Measurements from ENCODE around the gene DCAF15. TPM values are rescaled to one million over a fixed set of nuclear protein-coding genes. Genes with fewer than 3 reads are reported as not detected.

Gene DCAF15
- total RNA-seq, 1 donor from 2014 or later, result 6.3 TPM

DNA sequence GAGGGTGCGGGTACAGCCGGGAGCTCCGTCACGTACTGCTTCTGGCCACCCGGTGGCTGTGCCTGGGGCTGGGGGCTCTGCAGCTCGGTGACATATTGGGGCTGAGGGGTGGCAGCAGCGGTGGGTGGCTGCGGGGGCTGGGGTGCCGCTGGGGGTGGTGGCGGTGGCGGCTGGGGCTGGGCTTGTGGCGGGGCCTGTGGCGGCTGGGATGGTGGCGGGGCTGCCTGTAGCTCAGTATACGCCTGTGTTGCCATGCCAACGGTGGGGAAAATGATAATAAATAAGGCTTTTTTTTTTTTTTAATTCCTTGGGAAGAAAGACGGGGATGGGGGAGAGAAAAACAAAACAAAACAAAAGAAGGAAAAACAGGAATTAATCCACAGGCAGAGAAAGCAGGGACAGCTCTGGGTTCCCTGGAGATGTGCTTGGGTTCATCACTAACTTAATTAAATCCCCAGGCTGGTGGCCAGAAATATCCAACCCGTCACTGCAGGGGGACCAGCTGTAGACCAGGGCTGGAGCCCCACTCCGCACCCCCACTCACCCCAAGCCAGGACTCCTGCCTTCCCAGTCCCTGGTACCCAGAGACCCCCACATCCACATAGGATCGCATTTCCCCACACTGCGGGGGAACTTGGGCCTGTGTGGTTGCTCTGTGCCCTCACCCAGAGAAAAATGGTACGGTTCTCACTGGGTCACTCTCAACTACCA, 41.4 kb downstream of the DCAF15 start:
- no peak for TF ChIP-seq CTCF (IDR thresholded peaks at IDR 0.05; ENCODE audit: insufficient read depth, low read length, severe bottlenecking)
- Histone ChIP-seq H3K27me3 (ENCODE audit: control insufficient read depth, insufficient read depth, low read length) (no peaks in the 10 kb centered on the region), H3K4me3 (ENCODE audit: low read depth, low read length) (no peak overlapping the region), H3K36me3 (ENCODE audit: control insufficient read depth, insufficient read depth, low read length) (peaks cover 10% of the 10 kb centered on the region)
- FAIRE-seq (no peak), DNase-seq (ENCODE audit: low read depth) (no peak)

DNA sequence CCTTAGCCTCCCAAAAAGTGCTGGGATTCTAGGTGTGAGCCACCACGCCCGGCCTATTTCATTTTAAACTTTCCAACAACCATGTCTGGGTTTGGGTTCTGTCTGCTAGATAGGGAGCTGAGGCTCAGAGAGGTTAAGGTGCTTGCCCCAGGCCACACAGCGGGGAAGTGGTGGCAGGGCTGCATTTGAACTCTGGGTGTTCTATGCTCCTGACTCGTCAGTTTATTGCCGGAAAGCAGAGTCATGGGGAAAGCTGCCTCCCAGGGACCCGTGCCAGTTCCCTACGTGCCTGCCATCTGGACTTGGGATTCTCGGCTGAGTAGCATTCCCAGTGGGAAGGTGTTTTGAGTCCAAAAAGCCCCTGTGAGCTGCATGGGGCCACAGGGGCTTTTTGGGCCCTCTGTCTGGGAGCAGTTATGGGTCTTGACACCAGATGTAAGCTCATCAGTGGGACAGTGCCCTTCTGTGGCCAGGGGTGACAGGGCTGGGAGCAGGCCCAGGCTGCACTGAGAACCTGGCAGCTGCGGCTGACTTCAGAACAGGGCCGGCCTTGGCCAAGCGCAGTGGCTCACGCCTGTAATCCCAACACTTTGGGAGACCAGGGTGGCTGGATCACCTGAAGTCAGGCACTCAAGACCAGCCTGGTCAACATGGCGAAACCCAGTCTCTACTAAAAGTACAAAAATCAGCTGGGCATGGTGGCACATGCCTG, 42.9 kb downstream of the DCAF15 start:
- DNase-seq (ENCODE audit: low read depth), result no peak
- peaks cover 10% of the 10 kb centered on the region for H3K36me3 ChIP-seq (ENCODE audit: control insufficient read depth, insufficient read depth, low read length)
- H3K27me3 ChIP-seq (ENCODE audit: control insufficient read depth, insufficient read depth, low read length), result no peaks in the 10 kb centered on the region
- FAIRE-seq, result no peak
- no peak for TF ChIP-seq CTCF (IDR thresholded peaks at IDR 0.05; ENCODE audit: insufficient read depth, low read length, severe bottlenecking)
- H3K4me3 ChIP-seq (ENCODE audit: low read depth, low read length), result no peak overlapping the region

DNA sequence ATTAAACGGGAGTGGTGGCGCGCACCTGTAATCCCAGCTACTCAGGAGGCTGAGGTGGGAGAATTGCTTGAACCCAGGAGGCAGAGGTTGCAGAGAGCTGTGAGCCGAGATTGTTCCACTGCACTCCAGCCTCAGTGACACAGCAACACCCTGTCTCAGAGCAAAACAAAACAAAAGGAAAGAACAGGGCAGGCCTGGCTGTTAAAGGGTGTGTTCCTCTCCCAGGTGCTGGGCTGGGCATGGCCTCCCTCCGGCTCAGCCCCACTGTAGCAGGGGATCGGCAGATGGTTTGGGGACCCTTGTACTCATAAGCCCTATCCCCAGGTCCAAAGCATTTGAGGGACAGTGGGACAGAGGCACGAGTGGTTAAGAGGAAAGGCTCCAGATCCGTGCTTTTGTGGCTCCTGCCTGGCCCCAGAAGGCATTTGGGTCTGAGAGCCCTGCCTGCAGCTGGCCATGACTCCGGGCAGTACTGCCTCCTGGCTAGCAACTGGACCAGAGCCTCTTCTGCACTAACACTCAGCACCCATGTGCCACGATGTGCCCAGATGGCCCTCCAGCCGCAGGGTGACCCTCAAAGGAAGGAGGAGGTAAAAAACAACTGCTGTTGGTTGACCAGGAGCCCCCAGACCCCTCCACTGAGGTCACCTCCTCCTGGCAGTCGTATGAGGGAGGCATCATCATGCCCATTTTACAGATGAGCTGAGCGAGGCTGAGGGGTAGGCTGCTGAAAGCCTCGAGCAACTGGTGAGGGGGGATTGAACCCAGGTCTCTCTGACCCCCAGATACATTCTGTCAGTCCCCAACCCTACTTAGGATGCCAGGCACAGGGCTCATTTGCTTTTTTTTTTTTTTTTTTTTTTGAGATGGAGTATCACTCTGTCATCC, 43.8 kb downstream of the DCAF15 start:
- no peaks in the 10 kb centered on the region for H3K27me3 ChIP-seq (ENCODE audit: control insufficient read depth, insufficient read depth, low read length)
- DNase-seq (ENCODE audit: low read depth) (no peak), FAIRE-seq (no peak)
- no peak overlapping the region for H3K4me3 ChIP-seq (ENCODE audit: low read depth, low read length)
- no peak for TF ChIP-seq CTCF (IDR thresholded peaks at IDR 0.05; ENCODE audit: insufficient read depth, low read length, severe bottlenecking)
- peaks cover 8% of the 10 kb centered on the region for H3K36me3 ChIP-seq (ENCODE audit: control insufficient read depth, insufficient read depth, low read length)

DNA sequence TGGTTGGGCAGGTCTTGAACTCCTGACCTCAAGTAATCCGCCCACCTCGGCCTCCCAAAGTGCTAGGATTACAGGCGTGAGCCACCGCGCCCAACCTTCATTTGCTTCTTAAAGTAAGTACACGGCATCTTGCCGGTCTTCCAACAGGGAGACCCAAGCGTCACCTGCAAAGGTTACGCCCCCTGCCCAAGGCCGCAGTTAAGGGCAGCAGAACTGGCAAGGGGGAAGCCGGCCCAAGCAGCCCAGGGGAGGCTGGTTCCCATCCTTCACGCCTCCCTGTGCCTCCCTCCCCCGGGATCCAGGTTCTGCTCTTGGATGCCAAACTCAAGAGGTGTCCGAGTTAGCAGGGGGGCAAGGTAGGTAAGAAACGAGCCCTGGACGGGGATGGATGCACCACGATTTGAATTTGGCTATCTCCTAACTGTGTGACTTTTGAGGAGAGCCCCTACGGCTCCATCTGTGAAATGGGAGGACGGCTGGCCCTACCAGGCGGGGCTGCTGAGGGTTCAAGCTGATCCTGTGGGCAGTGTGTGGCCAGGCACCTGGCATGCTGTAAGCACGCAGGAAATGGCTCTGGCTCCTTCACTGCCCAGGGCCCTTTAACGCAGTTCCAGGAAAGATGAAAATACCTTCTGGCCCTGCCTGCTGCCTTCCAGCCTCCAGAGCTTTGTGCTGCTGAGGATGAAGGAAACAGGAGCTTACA, 44.8 kb downstream of the DCAF15 start:
- Histone ChIP-seq H3K36me3 (ENCODE audit: control insufficient read depth, insufficient read depth, low read length) (peaks cover 8% of the 10 kb centered on the region), H3K27me3 (ENCODE audit: control insufficient read depth, insufficient read depth, low read length) (no peaks in the 10 kb centered on the region), H3K4me3 (ENCODE audit: low read depth, low read length) (no peak overlapping the region)
- DNase-seq (ENCODE audit: low read depth), result no peak
- FAIRE-seq, result no peak
- no peak for TF ChIP-seq CTCF (IDR thresholded peaks at IDR 0.05; ENCODE audit: insufficient read depth, low read length, severe bottlenecking)

- FAIRE-seq (no peak), DNase-seq (ENCODE audit: low read depth) (no peak)
- Histone ChIP-seq H3K4me3 (ENCODE audit: low read depth, low read length) (no peak overlapping the region), H3K27me3 (ENCODE audit: control insufficient read depth, insufficient read depth, low read length) (no peaks in the 10 kb centered on the region), H3K36me3 (ENCODE audit: control insufficient read depth, insufficient read depth, low read length) (peaks cover 5% of the 10 kb centered on the region)
- no peak for TF ChIP-seq CTCF (IDR thresholded peaks at IDR 0.05; ENCODE audit: insufficient read depth, low read length, severe bottlenecking)
Observed at GRCh38 chr19:13997631-13997962, 45.3 kb downstream of the DCAF15 start.
